ENCODE results near the gene SMIM29. TPM values are rescaled to one million over a fixed set of nuclear protein-coding genes. Genes with fewer than 3 reads are reported as not detected.

SMIM29 gene
- total and polyA plus RNA-seq, 4 experiments from 2014 or later, result 29.7 to 66.5 (median 40.8) TPM

DNA sequence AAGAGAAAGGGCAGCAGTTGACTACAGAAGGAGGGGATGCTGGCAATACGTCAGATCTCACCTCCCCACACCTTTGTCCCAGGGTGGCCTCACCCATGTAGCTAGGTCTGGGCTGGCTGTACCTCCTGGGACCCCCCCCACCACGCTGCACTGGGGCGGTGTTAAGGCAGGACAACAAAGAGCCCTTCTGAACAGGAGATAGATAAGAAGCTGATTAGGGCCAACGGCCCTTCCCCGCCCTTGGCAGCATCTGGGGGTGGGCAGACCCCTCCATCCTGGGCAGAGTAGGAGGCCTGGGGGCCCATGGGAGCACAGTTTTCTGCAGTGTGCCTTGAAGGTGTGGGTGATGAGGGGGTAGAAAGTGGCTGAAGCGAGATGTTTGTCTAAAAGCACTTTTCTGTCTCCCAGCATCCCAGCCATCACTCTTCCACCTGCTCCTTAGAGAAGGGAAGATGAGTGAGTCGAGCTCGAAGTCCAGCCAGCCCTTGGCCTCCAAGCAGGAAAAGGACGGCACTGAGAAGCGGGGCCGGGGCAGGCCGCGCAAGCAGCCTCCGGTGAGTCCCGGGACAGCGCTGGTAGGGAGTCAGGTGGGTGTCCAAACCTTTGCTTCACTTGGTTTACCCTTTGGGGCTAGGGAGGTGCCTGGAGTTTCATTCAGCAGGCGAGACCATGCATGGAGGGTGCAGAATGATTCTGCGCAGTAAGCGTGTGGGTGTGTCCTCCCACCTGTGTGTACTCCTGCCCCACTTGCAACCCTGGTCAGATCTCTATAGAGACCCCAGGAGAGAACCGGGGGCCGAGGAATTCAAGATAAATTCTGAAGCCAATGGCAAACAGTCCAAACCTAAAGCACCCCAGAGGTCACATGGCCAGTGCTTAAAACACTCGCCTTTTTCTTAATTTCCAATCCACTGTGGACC is 8.2 kb downstream of the SMIM29 start:
- Mint-ChIP-seq H3K36me3 (peaks cover 17 to 54% of the 10 kb centered on the region in 2 donors), H3K27me3 (no peaks in the 10 kb centered on the region), H3K4me1 (peaks cover 26 to 68% (median 43%) of the 10 kb centered on the region in 4 donors), H3K4me3 (no peak overlapping the region), H3K27ac (peak overlapping the region in 6 of 7 donors; percentile 49 to 91 (median 82)), H3K9me3 (no peaks in the 10 kb centered on the region)
- H3K4me3 ChIP-seq (ENCODE audit: low read length in 2 of 2), result no peak overlapping the region
- no peak for DNase-seq
- H3K36me3 ChIP-seq (ENCODE audit: insufficient read depth, low read length), result peaks cover 36% of the 10 kb centered on the region
- intact Hi-C loops (cut with micrococcal nuclease), result no loop called here
- ChIA-PET POLR2A (ENCODE audit: partially characterized antibody) (interaction anchor here (0.8 to 1.1 kb wide), 2 partner anchors 9 to 17 kb away, joined by 5 read pairs; partner anchors contain the start of gene SMIM29), CTCF (ENCODE audit: partially characterized antibody) (interaction anchor here (0.8 to 0.9 kb wide), 2 partner anchors 9 to 57 kb away, joined by 3 read pairs; partner anchors contain the start of gene SMIM29)
- H3K27me3 ChIP-seq (ENCODE audit: insufficient read depth, low read length), result no peaks in the 10 kb centered on the region
- H3K9me3 ChIP-seq (ENCODE audit: control insufficient read depth in 1 of 2, low read length in 2 of 2), result no peaks in the 10 kb centered on the region
- no peak overlapping the region for H3K27ac ChIP-seq (ENCODE audit: low read depth, low read length)
- peaks cover 56% of the 10 kb centered on the region for H3K4me1 ChIP-seq (ENCODE audit: insufficient read depth, low read length)

GRCh38 chr6:34239893-34240292 is 8.9 kb downstream of the SMIM29 start:
- Histone ChIP-seq H3K36me3 (ENCODE audit: insufficient read depth, low read length) (peaks cover 36% of the 10 kb centered on the region), H3K4me3 (ENCODE audit: low read length in 2 of 2) (no peak overlapping the region), H3K9me3 (ENCODE audit: control insufficient read depth in 1 of 2, low read length in 2 of 2) (no peaks in the 10 kb centered on the region), H3K4me1 (ENCODE audit: insufficient read depth, low read length) (peaks cover 56% of the 10 kb centered on the region), H3K27ac (ENCODE audit: low read depth, low read length) (no peak overlapping the region), H3K27me3 (ENCODE audit: insufficient read depth, low read length) (no peaks in the 10 kb centered on the region)
- Mint-ChIP-seq H3K36me3 (peaks cover 17 to 47% of the 10 kb centered on the region in 2 donors), H3K27me3 (no peaks in the 10 kb centered on the region), H3K4me3 (peak overlapping the region in 1 of 8 donors; percentile 38), H3K4me1 (peaks cover 26 to 63% (median 42%) of the 10 kb centered on the region in 4 donors), H3K9me3 (no peaks in the 10 kb centered on the region), H3K27ac (peak overlapping the region in 6 of 7 donors; percentile 25 to 92 (median 86))
- DNase-seq, result no peak
- CTCF ChIA-PET (ENCODE audit: partially characterized antibody), result interaction anchor here (0.8 to 0.9 kb wide), 2 partner anchors 9 to 57 kb away, joined by 3 read pairs; partner anchors contain the start of gene SMIM29
- intact Hi-C loops (cut with micrococcal nuclease), result loop anchor here (5.0 kb wide), 3 partner anchors 457 to 1268 kb away; partner anchors contain the start of genes ILRUN and UQCC2
- POLR2A ChIA-PET (ENCODE audit: partially characterized antibody), result interaction anchor here (0.8 to 1.1 kb wide), 2 partner anchors 10 to 16 kb away, joined by 5 read pairs; partner anchors contain the start of gene SMIM29

- Mint-ChIP-seq H3K27ac (peak overlapping the region in 6 of 7 donors; percentile 29 to 92 (median 74)), H3K4me1 (peaks cover 26 to 64% (median 42%) of the 10 kb centered on the region in 4 donors), H3K9me3 (no peaks in the 10 kb centered on the region), H3K27me3 (no peaks in the 10 kb centered on the region), H3K36me3 (peaks cover 17 to 44% of the 10 kb centered on the region in 2 donors), H3K4me3 (peak overlapping the region in 6 of 8 donors; percentile 8 to 87 (median 24))
- intact Hi-C loops (cut with micrococcal nuclease), result loop anchor here (5.0 kb wide), 3 partner anchors 458 to 1267 kb away; partner anchors contain the start of genes ILRUN and UQCC2
- Histone ChIP-seq H3K9me3 (ENCODE audit: control insufficient read depth in 1 of 2, low read length in 2 of 2) (no peaks in the 10 kb centered on the region), H3K27ac (ENCODE audit: low read depth, low read length) (no peak overlapping the region), H3K27me3 (ENCODE audit: insufficient read depth, low read length) (no peaks in the 10 kb centered on the region), H3K36me3 (ENCODE audit: insufficient read depth, low read length) (peaks cover 36% of the 10 kb centered on the region), H3K4me3 (ENCODE audit: low read length in 2 of 2) (no peak overlapping the region), H3K4me1 (ENCODE audit: insufficient read depth, low read length) (peaks cover 56% of the 10 kb centered on the region)
- ChIA-PET CTCF (ENCODE audit: partially characterized antibody) (interaction anchor here (0.9 kb wide), 1 partner anchor 56 kb away, joined by 3 read pairs; no protein-coding TSS in a partner anchor), POLR2A (ENCODE audit: partially characterized antibody) (no interaction called here)
- DNase-seq, result no peak
Observed at GRCh38 chr6:34239500-34239825, 9.3 kb downstream of the SMIM29 start.

DNA sequence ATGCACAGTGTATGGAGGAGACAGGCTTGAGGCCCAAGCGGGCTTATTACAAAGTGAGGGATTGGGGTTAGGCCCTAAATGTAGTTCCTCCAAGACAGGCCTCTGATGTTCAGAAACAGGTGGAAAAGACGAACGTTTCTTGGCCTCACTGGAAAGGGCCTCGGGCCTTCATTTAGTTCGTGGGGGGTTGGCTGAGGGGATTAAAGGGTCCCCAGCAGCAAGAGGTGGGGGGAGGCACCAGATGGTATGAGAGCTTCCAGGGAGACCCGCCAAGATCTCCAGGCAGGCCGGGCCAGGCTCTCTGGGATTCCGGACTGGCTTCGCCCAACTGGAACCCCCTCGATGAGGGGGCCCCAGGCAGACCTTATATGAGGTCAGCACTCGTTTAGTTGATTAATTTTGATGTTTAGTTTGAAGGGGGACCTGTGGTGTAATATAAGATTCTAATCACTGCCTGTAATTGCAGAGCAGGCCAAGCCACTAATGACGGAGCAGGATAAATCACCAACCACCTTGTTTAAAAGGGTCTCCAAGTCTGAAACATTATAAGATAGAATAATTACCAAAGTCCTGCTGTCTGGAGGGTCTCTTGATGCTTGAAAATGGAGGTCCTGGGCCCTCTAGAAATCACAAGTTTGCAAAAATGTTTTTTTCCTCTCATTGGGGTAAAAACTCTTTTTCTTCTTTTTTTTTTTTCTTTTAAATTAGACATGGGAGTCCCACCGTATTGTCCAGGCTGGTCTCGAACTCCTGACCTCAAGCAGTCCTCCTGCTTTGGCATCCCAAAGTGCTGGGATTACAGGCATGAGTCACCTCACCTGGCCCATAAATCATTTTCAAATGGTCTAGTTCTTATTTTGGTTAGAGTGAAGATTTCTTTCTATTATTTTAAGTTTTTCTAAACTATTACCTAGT is 10.0 kb downstream of the SMIM29 start:
- no peak for DNase-seq
- Mint-ChIP-seq H3K4me1 (peaks cover 26 to 70% (median 47%) of the 10 kb centered on the region in 4 donors), H3K9me3 (no peaks in the 10 kb centered on the region), H3K27me3 (no peaks in the 10 kb centered on the region), H3K27ac (peak overlapping the region; percentile 83 to 94 (median 91)), H3K36me3 (peaks cover 17 to 41% of the 10 kb centered on the region in 2 donors), H3K4me3 (peak overlapping the region; percentile 78 to 90 (median 86))
- peak overlapping the region; percentile 63 to 65 for H3K4me3 ChIP-seq (ENCODE audit: low read length in 2 of 2)
- ChIA-PET POLR2A (ENCODE audit: partially characterized antibody) (interaction anchor here (0.7 kb wide), 1 partner anchor 9 kb away, joined by 3 read pairs; no protein-coding TSS in a partner anchor), CTCF (ENCODE audit: partially characterized antibody) (no interaction called here)
- H3K4me1 ChIP-seq (ENCODE audit: insufficient read depth, low read length), result peaks cover 52% of the 10 kb centered on the region
- peaks cover 31% of the 10 kb centered on the region for H3K36me3 ChIP-seq (ENCODE audit: insufficient read depth, low read length)
- H3K27me3 ChIP-seq (ENCODE audit: insufficient read depth, low read length), result no peaks in the 10 kb centered on the region
- intact Hi-C loops (cut with micrococcal nuclease), result loop anchor here (5.0 kb wide), 3 partner anchors 458 to 1267 kb away; partner anchors contain the start of genes ILRUN and UQCC2
- peak overlapping the region; percentile 75 for H3K27ac ChIP-seq (ENCODE audit: low read depth, low read length)
- H3K9me3 ChIP-seq (ENCODE audit: control insufficient read depth in 1 of 2, low read length in 2 of 2), result no peaks in the 10 kb centered on the region

- H3K27ac Mint-ChIP-seq, result peak overlapping the region; percentile 83 to 94 (median 91)
- peaks cover 19 to 64% (median 39%) of the 10 kb centered on the region in 4 donors for H3K4me1 Mint-ChIP-seq
Observed at GRCh38 chr6:34237722-34238584, 10.9 kb downstream of the SMIM29 start.

More at GRCh38 chr6:34237722-34238584, 10.9 kb downstream of the SMIM29 start:
- Mint-ChIP-seq H3K36me3 (peaks cover 16 to 32% of the 10 kb centered on the region in 2 donors), H3K4me3 (peak overlapping the region; percentile 84 to 90 (median 88)), H3K9me3 (no peaks in the 10 kb centered on the region), H3K27me3 (no peaks in the 10 kb centered on the region)
- Histone ChIP-seq H3K36me3 (ENCODE audit: insufficient read depth, low read length) (peaks cover 23% of the 10 kb centered on the region), H3K4me3 (ENCODE audit: low read length in 2 of 2) (peak overlapping the region; percentile 63 to 65), H3K4me1 (ENCODE audit: insufficient read depth, low read length) (peaks cover 44% of the 10 kb centered on the region), H3K27ac (ENCODE audit: low read depth, low read length) (peak overlapping the region; percentile 75), H3K9me3 (ENCODE audit: control insufficient read depth in 1 of 2, low read length in 2 of 2) (no peaks in the 10 kb centered on the region), H3K27me3 (ENCODE audit: insufficient read depth, low read length) (no peaks in the 10 kb centered on the region)
- POLR2A ChIA-PET (ENCODE audit: partially characterized antibody), result interaction anchor here (0.7 to 2.2 kb wide), 10 partner anchors 10 to 427 kb away, joined by 3 to 140 read pairs (median 14); partner anchors contain the start of genes NUDT3, RPS10 and SMIM29
- CTCF ChIA-PET (ENCODE audit: partially characterized antibody), result interaction anchor here (1.3 to 2.3 kb wide), 3 partner anchors 11 to 14 kb away, joined by 4 to 12 read pairs (median 5); partner anchors contain the start of gene SMIM29
- intact Hi-C loops (cut with micrococcal nuclease), result loop anchor here (2.0 to 5.0 kb wide), 4 partner anchors 155 to 1266 kb away; partner anchors contain the start of genes ILRUN, NUDT3 and UQCC2
- peak; percentile 70 to 85 (median 75) for DNase-seq

Data from CD4-positive, alpha-beta memory T cell (primary cell).